GM23248 (cell line): ENCODE data around the gene TMEM38B. TPM values are rescaled to one million over a fixed set of nuclear protein-coding genes. Genes with fewer than 3 reads are reported as not detected.

Source experiments
- DNase-seq: peaks from one replicate; pipeline ENCODE4 v3.0.0-alpha.2; 2015
- H2AFZ ChIP-seq: fragments of 200-600 bp; sonication (generic); 2 replicates; pipeline ENCODE4 v1.6.1; 2016; ENCODE audit warnings: antibody characterized with exemption
- H3F3A ChIP-seq: fragments of 200-600 bp; sonication (generic); 2 replicates; pipeline ENCODE4 v1.6.1; 2016; ENCODE audit warnings: mild to moderate bottlenecking, antibody characterized with exemption, mixed run types; ENCODE audit not compliant: insufficient read depth
- H3K27ac ChIP-seq: fragments of 200-600 bp; sonication (generic); 2 replicates; pipeline ENCODE4 v1.5.1; 2016; ENCODE audit warnings: mild to moderate bottlenecking
- H3K27me3 ChIP-seq: fragments of 200-600 bp; sonication (generic); replicated peaks from 2 replicates; pipeline ENCODE4 v1.6.1; 2016; ENCODE audit warnings: mild to moderate bottlenecking; ENCODE audit not compliant: insufficient read depth
- H3K36me3 ChIP-seq: fragments of 200-600 bp; sonication (generic); 2 replicates; pipeline ENCODE4 v1.6.1; 2016; ENCODE audit warnings: low read depth, mild to moderate bottlenecking
- H3K4me1 ChIP-seq: fragments of 200-600 bp; sonication (generic); 2 replicates; pipeline ENCODE4 v1.6.1; 2016; ENCODE audit warnings: mild to moderate bottlenecking; ENCODE audit not compliant: insufficient read depth
- H3K4me2 ChIP-seq: fragments of 200-600 bp; sonication (generic); one replicate; pipeline ENCODE4 v1.6.1; 2016; ENCODE audit warnings: mild to moderate bottlenecking; ENCODE audit not compliant: unreplicated experiment
- H3K4me3 ChIP-seq: fragments of 200-600 bp; sonication (generic); 2 replicates; pipeline ENCODE4 v1.5.1; 2016; ENCODE audit warnings: mild to moderate bottlenecking
- H3K79me2 ChIP-seq: fragments of 200-600 bp; sonication (generic); 2 replicates; pipeline ENCODE4 v1.6.1; 2016; ENCODE audit warnings: mild to moderate bottlenecking; ENCODE audit not compliant: insufficient read depth
- H3K9ac ChIP-seq: fragments of 200-600 bp; sonication (generic); 2 replicates; pipeline ENCODE4 v1.6.1; 2016; ENCODE audit warnings: mild to moderate bottlenecking
- H3K9me2 ChIP-seq: fragments of 200-600 bp; sonication (generic); 2 replicates; pipeline ENCODE4 v1.6.1; 2016; ENCODE audit warnings: mixed run types, mild to moderate bottlenecking, moderate library complexity; ENCODE audit not compliant: insufficient read depth
- H3K9me3 ChIP-seq: fragments of 200-600 bp; sonication (generic); one replicate; pipeline ENCODE4 v1.6.1; 2017; ENCODE audit warnings: low read depth
- H4K20me1 ChIP-seq: fragments of 200-600 bp; sonication (generic); 2 replicates; pipeline ENCODE4 v1.6.0; 2016; ENCODE audit not compliant: insufficient read depth
- EZH2 ChIP-seq: fragments of 200-600 bp; sonication (generic); IDR thresholded peaks from 2 replicates; pipeline ENCODE4 v1.6.1; 2018; ENCODE audit warnings: antibody characterized with exemption, mild to moderate bottlenecking; ENCODE audit not compliant: insufficient read depth, poor library complexity, severe bottlenecking
- EZH2phosphoT487 ChIP-seq: fragments of 200-600 bp; sonication (generic); IDR thresholded peaks from 2 replicates; pipeline ENCODE4 v1.6.1; 2018; ENCODE audit warnings: antibody characterized with exemption, moderate library complexity, mild to moderate bottlenecking, low read depth; ENCODE audit not compliant: insufficient read depth
- WGBS, 2 experiments: methylation state at CpG; one replicate each; pipeline ENCODE4 v1.1.6; 2015 to 2017; ENCODE audit warnings: low lambda C conversion rate in 2 of 2, low coverage in 1 of 2; ENCODE audit errors: missing lambda C conversion rate in 2 of 2; 5-methylcytosine and 5-hydroxymethylcytosine counted together
- in situ Hi-C: fragments of 300-500 bp; cut with MboI; formaldehyde crosslinking; loops from 2 replicates; pipeline ENCODE4 v1.15.0; 2020
- polyA plus RNA-seq: library from polyadenylated mRNA; unstranded; fragments of >200 nt; fragmentation: Nextera tagmentation; extraction: Ambion mirVana; gene quantifications from 2 replicates; pipeline ENCODE4 v1.2.1, GENCODE V29; 2016
- total RNA-seq: library from RNA; depleted of rRNA; stranded (reverse); fragments of >200 nt; shearing (Covaris generic); gene quantifications from 2 replicates; pipeline ENCODE4 v1.2.3, GENCODE V29; 2014; rRNA removed

TMEM38B gene
- total and polyA plus RNA-seq, 2 experiments from 2014 or later, result 6.2 to 9.1 TPM

- H3K4me2 ChIP-seq, result no peak overlapping the region
- no peaks in the 10 kb centered on the region for H3K4me1 ChIP-seq
- H3F3A ChIP-seq, result no peaks in the 10 kb centered on the region
- no peak overlapping the region for H3K9ac ChIP-seq
- H3K9me2 ChIP-seq, result no peaks in the 10 kb centered on the region
- H3K27ac ChIP-seq, result no peak overlapping the region
- H3K79me2 ChIP-seq, result no peaks in the 10 kb centered on the region
- in situ Hi-C loops, result no loop called here
- no peaks in the 10 kb centered on the region for H4K20me1 ChIP-seq
- no peak overlapping the region for H2AFZ ChIP-seq
- no peaks in the 10 kb centered on the region for H3K36me3 ChIP-seq
- DNase-seq, result no peak
- no peak overlapping the region for H3K4me3 ChIP-seq
- no peaks in the 10 kb centered on the region for H3K9me3 ChIP-seq
- WGBS, 2 experiments, result 60 to 66% methylated on average over 3 of the region's 3 CpGs
- TF ChIP-seq EZH2phosphoT487 (no peak), EZH2 (no peak)
- no peaks in the 10 kb centered on the region for H3K27me3 ChIP-seq
Measured at GRCh38 chr9:105816202-105816744, 121.9 kb downstream of the TMEM38B start.

GRCh38 chr9:105816981-105817380 is 122.6 kb downstream of the TMEM38B start:
- Histone ChIP-seq H3K4me2 (no peak overlapping the region), H3K9me3 (no peaks in the 10 kb centered on the region), H3K27ac (no peak overlapping the region), H3K27me3 (no peaks in the 10 kb centered on the region), H4K20me1 (no peaks in the 10 kb centered on the region), H3K9me2 (no peaks in the 10 kb centered on the region), H3K36me3 (no peaks in the 10 kb centered on the region), H2AFZ (no peak overlapping the region), H3K4me1 (no peaks in the 10 kb centered on the region), H3K4me3 (no peak overlapping the region), H3K9ac (no peak overlapping the region), H3F3A (no peaks in the 10 kb centered on the region), H3K79me2 (no peaks in the 10 kb centered on the region)
- no peak for TF ChIP-seq EZH2phosphoT487
- TF ChIP-seq EZH2, result no peak
- in situ Hi-C loops, result no loop called here
- 68 to 71% methylated on average over 5 of the region's 5 CpGs for WGBS, 2 experiments
- no peak for DNase-seq

DNA sequence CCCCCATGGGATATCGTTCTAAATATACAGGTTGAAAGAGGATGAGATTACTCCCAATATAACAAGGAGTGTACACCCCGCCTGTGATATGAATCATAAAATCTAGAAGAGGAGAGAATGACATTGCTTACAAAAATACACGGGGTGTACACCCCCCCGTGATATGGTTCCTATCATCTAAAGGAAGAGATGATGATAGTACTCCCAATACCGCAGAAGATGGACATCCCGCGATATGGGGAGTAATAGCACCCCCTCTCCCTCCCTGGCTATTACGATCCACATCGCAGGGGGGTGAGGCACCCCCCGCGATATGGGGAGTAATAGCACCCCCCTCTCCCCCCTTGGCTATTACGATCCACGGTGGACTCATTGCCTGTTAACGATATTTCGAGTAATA is 124.6 kb downstream of the TMEM38B start:
- Histone ChIP-seq H3K36me3 (no peaks in the 10 kb centered on the region), H3K4me1 (no peaks in the 10 kb centered on the region), H3K4me2 (no peak overlapping the region), H3K9me2 (no peaks in the 10 kb centered on the region), H3F3A (no peaks in the 10 kb centered on the region), H3K9me3 (no peaks in the 10 kb centered on the region), H3K27me3 (no peaks in the 10 kb centered on the region), H3K79me2 (no peaks in the 10 kb centered on the region), H2AFZ (no peak overlapping the region), H3K4me3 (no peak overlapping the region), H4K20me1 (no peaks in the 10 kb centered on the region), H3K9ac (no peak overlapping the region), H3K27ac (no peak overlapping the region)
- in situ Hi-C loops, result no loop called here
- DNase-seq, result no peak
- TF ChIP-seq EZH2phosphoT487 (no peak), EZH2 (no peak)
- 68 to 77% methylated on average over 15 of the region's 15 CpGs for WGBS, 2 experiments

GRCh38 chr9:105822814-105823213 is 128.5 kb downstream of the TMEM38B start:
- DNase-seq, result no peak
- Histone ChIP-seq H3K27me3 (no peaks in the 10 kb centered on the region), H3K9me2 (no peaks in the 10 kb centered on the region), H3K27ac (no peak overlapping the region), H3K79me2 (no peaks in the 10 kb centered on the region), H3K4me2 (no peak overlapping the region), H4K20me1 (no peaks in the 10 kb centered on the region), H3K9me3 (no peaks in the 10 kb centered on the region), H3K9ac (no peak overlapping the region), H3K36me3 (no peaks in the 10 kb centered on the region), H3F3A (no peaks in the 10 kb centered on the region), H2AFZ (no peak overlapping the region), H3K4me1 (no peaks in the 10 kb centered on the region), H3K4me3 (no peak overlapping the region)
- TF ChIP-seq EZH2phosphoT487 (no peak), EZH2 (no peak)
- in situ Hi-C loops, result no loop called here
- WGBS, 2 experiments, result 60 to 64% methylated on average over 17 to 23 of the region's 23 CpGs

Other genes starting within 250 kb of the TMEM38B start
- gene FSD1L, start 246.5 kb upstream of the TMEM38B start, total RNA-seq, result 1.3 and 2.7 TPM in 2 replicates
- 2.0 and 2.7 TPM in 2 replicates for gene FSD1L, start 246.5 kb upstream of the TMEM38B start, polyA plus RNA-seq
- gene FKTN, start 136.4 kb upstream of the TMEM38B start, total RNA-seq, result 16.9 and 40.7 TPM in 2 replicates
- gene FKTN, start 136.4 kb upstream of the TMEM38B start, polyA plus RNA-seq, result 13.9 TPM in 2 replicates
- gene TAL2, start 32.1 kb upstream of the TMEM38B start, total RNA-seq, result not detected in 2 replicates
- gene TAL2, start 32.1 kb upstream of the TMEM38B start, polyA plus RNA-seq, result not detected in 2 replicates